ENCODE results near the gene CASD1.

The CASD1 gene

DNA sequence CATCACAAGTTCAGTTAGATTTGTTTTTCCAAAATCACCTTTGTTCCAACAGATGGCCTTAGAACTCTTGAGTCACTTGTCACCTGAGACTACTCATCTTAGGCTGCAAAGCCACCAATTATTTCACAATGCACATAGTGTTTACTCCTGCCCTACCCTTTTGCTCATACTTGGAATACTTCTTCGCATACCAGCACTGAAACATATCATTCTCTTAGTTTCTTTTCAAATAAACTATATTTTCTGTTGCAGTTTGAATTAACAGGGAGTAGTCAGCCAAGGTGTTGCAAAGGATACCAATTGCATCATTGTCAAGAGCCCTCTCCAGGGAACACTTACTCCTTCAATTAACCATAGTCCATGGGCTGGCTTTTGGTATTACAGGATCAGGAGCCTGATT lies 71.0 kb downstream of the CASD1 start:
- DNase-seq (ENCODE audit: low read depth), result no peak

DNA sequence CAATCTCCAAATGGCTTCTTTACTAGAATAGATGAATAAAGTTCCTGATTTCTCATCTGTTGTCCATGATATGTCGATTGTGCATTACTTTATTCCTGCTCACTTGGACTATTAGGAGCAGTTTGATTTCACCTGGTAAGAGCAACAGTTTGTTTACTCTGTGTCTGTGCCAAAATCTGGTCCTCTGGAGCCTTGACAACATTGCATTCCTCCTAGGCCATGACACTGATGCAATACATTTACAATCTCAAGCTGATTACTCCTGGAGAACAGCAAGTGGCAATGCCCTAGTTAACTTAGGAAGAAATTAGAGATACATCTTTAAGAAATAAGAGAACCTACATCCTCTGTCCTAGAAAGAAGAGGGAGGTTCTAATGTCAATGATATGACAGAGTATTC lies 74.5 kb downstream of the CASD1 start:
- DNase-seq (ENCODE audit: low read depth), result no peak

DNA sequence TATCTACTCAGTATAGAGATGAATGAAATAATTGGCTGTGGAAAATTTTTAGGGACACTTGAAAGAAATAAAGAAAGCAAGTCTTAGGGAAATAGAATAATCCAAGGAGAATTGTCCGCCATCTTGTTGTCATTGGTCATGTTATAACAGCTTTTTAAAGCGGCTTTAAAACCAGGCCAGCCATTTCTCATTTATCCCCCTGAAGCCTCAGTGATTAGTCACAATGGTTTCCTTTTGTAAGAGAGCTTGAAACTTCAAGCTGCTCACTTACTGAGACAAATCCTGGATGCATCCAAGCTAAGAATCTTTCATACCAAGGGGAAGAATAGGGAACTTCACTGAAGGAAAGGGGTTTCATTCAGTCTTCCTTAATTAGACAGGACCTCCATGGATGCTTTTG lies 78.5 kb downstream of the CASD1 start:
- no peak for DNase-seq (ENCODE audit: low read depth)

DNA sequence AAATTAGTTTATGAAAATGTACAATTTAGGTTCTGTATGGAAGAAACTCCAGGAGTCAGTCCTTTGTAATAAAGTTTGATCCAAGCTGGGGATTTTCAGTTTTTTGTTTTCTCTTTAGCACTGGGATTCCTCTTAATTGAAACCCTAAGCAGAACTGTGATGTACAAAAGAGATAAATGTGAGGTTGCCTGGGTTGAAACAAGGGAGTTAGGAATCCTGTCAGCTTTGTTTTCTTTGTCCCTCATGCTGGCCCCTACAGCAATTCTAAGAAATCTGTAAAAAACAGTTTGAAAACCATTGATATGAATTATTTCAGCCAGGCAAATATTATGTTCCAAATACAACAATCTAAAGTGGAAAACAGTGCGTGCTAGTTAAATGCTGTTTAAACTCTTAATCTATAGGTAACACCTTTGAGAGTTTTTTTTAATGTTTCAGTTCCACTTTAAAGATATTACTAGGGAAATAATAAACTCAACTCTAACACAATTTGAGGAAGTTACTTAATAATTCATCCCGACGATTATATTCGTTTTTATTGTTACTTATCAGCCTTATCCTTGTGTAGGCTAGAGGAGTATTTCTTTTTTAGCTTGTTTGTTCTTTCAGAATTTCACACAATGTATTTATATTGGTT lies 81.0 kb downstream of the CASD1 start:
- DNase-seq (ENCODE audit: low read depth), result no peak

DNA sequence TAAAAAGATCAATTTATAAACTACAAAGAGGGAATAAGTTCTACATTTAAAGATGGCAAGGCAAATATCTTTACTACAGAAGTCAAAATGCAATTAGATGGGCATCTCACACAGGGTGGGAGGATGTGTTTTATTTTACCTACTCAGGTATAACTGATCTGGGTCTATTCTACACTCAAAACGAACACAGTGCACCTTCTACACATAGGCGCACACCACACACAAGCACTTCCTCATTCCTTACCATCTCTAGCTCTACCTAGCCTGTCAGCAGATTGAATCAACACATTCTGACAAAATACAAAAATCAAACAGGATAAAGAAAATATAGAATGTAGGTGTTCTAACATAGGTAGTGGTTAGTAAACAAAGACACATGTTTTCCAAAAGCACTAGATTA lies 81.6 kb downstream of the CASD1 start:
- DNase-seq (ENCODE audit: low read depth), result no peak

DNA sequence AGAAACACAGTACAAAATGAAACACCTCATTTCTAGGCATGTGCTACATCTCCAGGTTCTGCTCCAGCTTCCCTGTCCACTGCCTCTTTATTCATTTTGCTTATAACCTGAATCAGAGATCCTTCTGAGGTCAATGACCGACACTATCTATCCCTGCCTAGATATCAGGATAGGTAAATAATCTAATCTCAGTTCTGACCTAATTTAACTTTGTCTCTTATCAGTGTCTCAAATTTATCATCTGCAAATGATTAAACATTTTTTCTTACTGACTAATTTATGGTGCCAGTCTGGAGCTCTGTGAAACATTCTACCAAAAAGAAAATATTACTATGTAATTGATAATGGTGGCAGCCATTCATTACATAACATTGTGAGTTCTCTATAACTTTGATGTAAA lies 85.3 kb downstream of the CASD1 start:
- DNase-seq (ENCODE audit: low read depth), result no peak

DNA sequence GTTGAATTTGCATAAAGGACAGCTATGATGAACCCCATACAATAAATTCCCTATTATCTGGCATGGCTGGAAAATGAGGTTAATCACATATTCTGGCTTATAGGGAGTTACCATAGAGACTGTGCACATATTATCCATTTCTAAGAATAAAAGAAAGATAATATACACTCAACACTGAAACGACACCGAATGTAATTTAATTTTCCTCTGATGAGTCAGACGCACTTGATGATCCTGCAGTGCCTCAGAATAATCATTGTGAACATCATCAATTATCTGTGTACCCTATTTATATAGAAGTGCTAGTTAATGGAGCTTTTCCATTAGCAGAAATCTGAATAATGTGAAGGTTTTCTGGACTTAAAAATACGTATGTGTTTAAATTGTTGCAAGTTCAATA lies 86.1 kb downstream of the CASD1 start:
- no peak for DNase-seq (ENCODE audit: low read depth)

DNA sequence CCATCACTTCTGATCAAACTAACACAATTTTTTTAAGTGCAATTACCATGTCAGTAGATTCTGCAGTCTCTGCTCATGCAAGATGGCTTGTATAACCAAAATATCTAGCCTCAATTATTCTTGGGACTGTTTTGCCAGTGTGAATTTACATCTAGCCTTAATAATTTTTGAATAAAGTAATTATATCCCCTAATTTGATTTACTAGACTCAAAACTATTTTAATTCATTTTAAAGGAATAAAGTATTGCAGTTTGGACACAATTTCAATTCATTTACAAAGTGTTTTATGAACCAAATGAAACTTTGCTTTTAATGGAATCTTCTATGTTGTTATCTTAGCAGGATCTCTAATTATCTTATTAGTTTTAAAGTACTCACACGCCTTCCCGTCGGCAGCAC lies 90.7 kb downstream of the CASD1 start:
- DNase-seq (ENCODE audit: low read depth), result no peak

DNA sequence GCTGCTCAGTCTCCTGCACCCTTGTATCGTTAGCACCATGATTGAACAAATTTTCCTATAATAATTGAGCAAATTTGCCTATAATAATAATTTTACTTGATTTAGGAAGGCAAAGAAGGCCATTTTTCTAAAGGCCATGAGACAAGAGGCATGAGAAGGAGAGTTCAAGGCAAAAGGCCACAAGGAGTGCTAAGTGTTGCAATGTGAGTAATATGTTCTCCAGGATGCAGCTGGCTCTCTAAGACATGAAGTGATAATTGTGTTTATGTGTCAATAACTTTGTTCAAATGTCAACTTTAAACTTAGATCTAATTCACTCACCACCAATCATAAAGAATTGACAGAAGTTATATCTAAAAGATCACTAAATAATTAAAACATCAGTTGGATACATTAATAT lies 92.6 kb downstream of the CASD1 start:
- no peak for DNase-seq (ENCODE audit: low read depth)

DNA sequence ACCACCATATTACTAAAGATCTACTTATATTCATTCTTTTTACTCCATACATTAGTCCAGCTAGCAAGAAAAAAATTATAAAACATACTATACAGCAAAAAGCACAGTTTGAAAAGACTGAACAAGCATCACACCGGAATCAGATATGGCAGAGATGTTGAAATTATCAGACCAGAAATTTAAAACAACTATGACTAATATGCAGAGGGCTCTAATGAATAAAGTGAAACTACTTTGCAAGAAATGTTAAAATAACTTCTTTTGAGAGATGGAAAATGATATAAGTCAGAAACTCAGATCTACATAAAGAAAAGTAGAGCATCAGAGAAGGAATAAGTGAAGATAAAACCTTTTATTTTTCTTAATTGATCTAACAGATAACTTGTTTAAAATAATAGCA lies 95.4 kb downstream of the CASD1 start:
- DNase-seq (ENCODE audit: low read depth), result no peak
